ENCODE results near the gene UGT8. TPM values are rescaled to one million over a fixed set of nuclear protein-coding genes. Genes with fewer than 3 reads are reported as not detected.
"Not testable (repeated sequence)": the region's sequence is repeated elsewhere in the genome, so short reads cannot be mapped to it uniquely, and the experiment has no call there.

The UGT8 gene
- total RNA-seq (under 1 TPM; 0.50 to 0.62 TPM), total RNA-seq (0.15 to 0.81 reads per million in 2 donors)

GRCh38 chr4:114598191-114599121 lies at the start of gene UGT8:
TSS of gene UGT8 (plus strand) at chr4:114598807. CDS start at chr4:114622881, 24,074 bp downstream.
- Mint-ChIP-seq H3K27me3 (peaks cover 49% of the 10 kb centered on the region), H3K4me1 (peaks cover 12% of the 10 kb centered on the region), H3K36me3 (ENCODE audit: low read depth) (no peaks in the 10 kb centered on the region), H3K27ac (peak within 1 kb of the TSS; percentile 54), H3K4me3 (peak within 1 kb of the TSS; percentile 87)
- H3K9me3 ChIP-seq (ENCODE audit: control insufficient read depth, low read length, poor library complexity, severe bottlenecking) = no peaks in the 10 kb centered on the region
- ATAC-seq (peak; percentile 79), DNase-seq (no peak)

- Mint-ChIP-seq H3K36me3 (ENCODE audit: low read depth) (no peaks in the 10 kb centered on the region), H3K4me1 (no peaks in the 10 kb centered on the region), H3K4me3 (no peak overlapping the region), H3K27ac (no peak overlapping the region), H3K27me3 (no peaks in the 10 kb centered on the region)
- no peaks in the 10 kb centered on the region for H3K9me3 ChIP-seq (ENCODE audit: control insufficient read depth, low read length, poor library complexity, severe bottlenecking)
- no peak for DNase-seq
- no peak for ATAC-seq
Observed at GRCh38 chr4:114549638-114550037, 49.0 kb upstream of the UGT8 start.

- peaks cover 3% of the 10 kb centered on the region for H3K27me3 Mint-ChIP-seq
- ATAC-seq = no peak
Observed at GRCh38 chr4:114558446-114559020, 40.1 kb upstream of the UGT8 start.

GRCh38 chr4:114561590-114561989 lies 37.0 kb upstream of the UGT8 start:
- peaks cover 6% of the 10 kb centered on the region for H3K27me3 Mint-ChIP-seq
- no peak overlapping the region for H3K27ac Mint-ChIP-seq
- H3K4me3 Mint-ChIP-seq = no peak overlapping the region
- ATAC-seq (no peak), DNase-seq (no peak)
- no peaks in the 10 kb centered on the region for H3K36me3 Mint-ChIP-seq (ENCODE audit: low read depth)
- no peaks in the 10 kb centered on the region for H3K9me3 ChIP-seq (ENCODE audit: control insufficient read depth, low read length, poor library complexity, severe bottlenecking)
- no peaks in the 10 kb centered on the region for H3K4me1 Mint-ChIP-seq

More at GRCh38 chr4:114558446-114559020, 40.1 kb upstream of the UGT8 start:
- Mint-ChIP-seq H3K4me3 (no peak overlapping the region), H3K27ac (no peak overlapping the region), H3K4me1 (no peaks in the 10 kb centered on the region), H3K36me3 (ENCODE audit: low read depth) (no peaks in the 10 kb centered on the region)
- no peak for DNase-seq
- H3K9me3 ChIP-seq (ENCODE audit: control insufficient read depth, low read length, poor library complexity, severe bottlenecking) = no peaks in the 10 kb centered on the region

- no peaks in the 10 kb centered on the region for H3K9me3 ChIP-seq (ENCODE audit: control insufficient read depth, low read length, poor library complexity, severe bottlenecking)
- no peak for DNase-seq
- no peak overlapping the region for H3K4me3 Mint-ChIP-seq
- no peak overlapping the region for H3K27ac Mint-ChIP-seq
- H3K4me1 Mint-ChIP-seq = no peaks in the 10 kb centered on the region
- H3K27me3 Mint-ChIP-seq = peaks cover 6% of the 10 kb centered on the region
- ATAC-seq = no peak
- no peaks in the 10 kb centered on the region for H3K36me3 Mint-ChIP-seq (ENCODE audit: low read depth)
Observed at GRCh38 chr4:114562176-114562904, 36.3 kb upstream of the UGT8 start.

GRCh38 chr4:114563536-114564315 lies 34.9 kb upstream of the UGT8 start:
- Mint-ChIP-seq H3K4me3 (no peak overlapping the region), H3K4me1 (no peaks in the 10 kb centered on the region), H3K27ac (peak overlapping the region; percentile 14), H3K36me3 (ENCODE audit: low read depth) (no peaks in the 10 kb centered on the region), H3K27me3 (peaks cover 6% of the 10 kb centered on the region)
- no peaks in the 10 kb centered on the region for H3K9me3 ChIP-seq (ENCODE audit: control insufficient read depth, low read length, poor library complexity, severe bottlenecking)
- ATAC-seq = no peak
- DNase-seq = no peak

GRCh38 chr4:114577386-114577785 lies 21.2 kb upstream of the UGT8 start:
- no peak for ATAC-seq
- peaks cover 2% of the 10 kb centered on the region for H3K36me3 Mint-ChIP-seq (ENCODE audit: low read depth)
- H3K27me3 Mint-ChIP-seq = no peaks in the 10 kb centered on the region
- no peaks in the 10 kb centered on the region for H3K9me3 ChIP-seq (ENCODE audit: control insufficient read depth, low read length, poor library complexity, severe bottlenecking)
- no peak overlapping the region for H3K27ac Mint-ChIP-seq
- no peak overlapping the region for H3K4me3 Mint-ChIP-seq
- no peak for DNase-seq
- no peaks in the 10 kb centered on the region for H3K4me1 Mint-ChIP-seq

- H3K9me3 ChIP-seq (ENCODE audit: control insufficient read depth, low read length, poor library complexity, severe bottlenecking) = no peaks in the 10 kb centered on the region
- no peak for ATAC-seq
- H3K27me3 Mint-ChIP-seq = peaks cover 8% of the 10 kb centered on the region
- no peak overlapping the region for H3K27ac Mint-ChIP-seq
- H3K36me3 Mint-ChIP-seq (ENCODE audit: low read depth) = peaks cover 2% of the 10 kb centered on the region
- H3K4me1 Mint-ChIP-seq = no peaks in the 10 kb centered on the region
- DNase-seq = no peak
- H3K4me3 Mint-ChIP-seq = no peak overlapping the region
Observed at GRCh38 chr4:114582621-114583020, 16.0 kb upstream of the UGT8 start.

GRCh38 chr4:114588305-114588704 lies 10.3 kb upstream of the UGT8 start:
- Mint-ChIP-seq H3K27ac (no peak overlapping the region), H3K27me3 (peaks cover 19% of the 10 kb centered on the region), H3K4me1 (no peaks in the 10 kb centered on the region), H3K36me3 (ENCODE audit: low read depth) (no peaks in the 10 kb centered on the region), H3K4me3 (no peak overlapping the region)
- no peak for DNase-seq
- no peaks in the 10 kb centered on the region for H3K9me3 ChIP-seq (ENCODE audit: control insufficient read depth, low read length, poor library complexity, severe bottlenecking)
- ATAC-seq = no peak

GRCh38 chr4:114590360-114590759 lies 8.2 kb upstream of the UGT8 start:
- not testable (repeated sequence) for H3K36me3 Mint-ChIP-seq (ENCODE audit: low read depth); ATAC-seq; H3K4me1 Mint-ChIP-seq; DNase-seq; H3K4me3 Mint-ChIP-seq; H3K9me3 ChIP-seq (ENCODE audit: control insufficient read depth, low read length, poor library complexity, severe bottlenecking); H3K27ac Mint-ChIP-seq
- peaks cover 32% of the 10 kb centered on the region for H3K27me3 Mint-ChIP-seq

- Mint-ChIP-seq H3K27me3 (peaks cover 41% of the 10 kb centered on the region), H3K27ac (no peak overlapping the region), H3K4me3 (no peak overlapping the region), H3K4me1 (peaks cover 3% of the 10 kb centered on the region), H3K36me3 (ENCODE audit: low read depth) (no peaks in the 10 kb centered on the region)
- ATAC-seq = no peak
- DNase-seq = no peak
- H3K9me3 ChIP-seq (ENCODE audit: control insufficient read depth, low read length, poor library complexity, severe bottlenecking) = no peaks in the 10 kb centered on the region
Observed at GRCh38 chr4:114593526-114593925, 5.1 kb upstream of the UGT8 start.

- ATAC-seq (no peak), DNase-seq (no peak)
- Mint-ChIP-seq H3K4me1 (peaks cover 12% of the 10 kb centered on the region), H3K36me3 (ENCODE audit: low read depth) (no peaks in the 10 kb centered on the region), H3K4me3 (no peak overlapping the region), H3K27me3 (peaks cover 48% of the 10 kb centered on the region), H3K27ac (no peak overlapping the region)
- H3K9me3 ChIP-seq (ENCODE audit: control insufficient read depth, low read length, poor library complexity, severe bottlenecking) = no peaks in the 10 kb centered on the region
Observed at GRCh38 chr4:114595207-114595606, 3.4 kb upstream of the UGT8 start.

All from T-helper 17 cell (primary cell).